ENCODE measurements around the gene NACC1. TPM values are rescaled to one million over a fixed set of nuclear protein-coding genes. Genes with fewer than 3 reads are reported as not detected.

NACC1 gene
- 34.7 and 108 TPM in 2 replicates for total RNA-seq (ENCODE audit: low replicate concordance)

- DNase-seq (ENCODE audit: low spot score), result peak; percentile 97
- TF ChIP-seq CTCF (IDR thresholded peaks at IDR 0.05), result no peak
- no peak for TF ChIP-seq EZH2phosphoT487 (IDR thresholded peaks at IDR 0.05)
- no peak for TF ChIP-seq EZH2 (IDR thresholded peaks at IDR 0.05)
- Mint-ChIP-seq H3K27me3 (ENCODE audit: insufficient read depth, low read depth) (peaks cover 9% of the 10 kb centered on the region), H3K27ac (peak within 1 kb of the TSS; percentile 95), H3K4me1 (peaks cover 49% of the 10 kb centered on the region), H3K4me3 (peak within 1 kb of the TSS; percentile 99), H3K36me3 (peaks cover 12% of the 10 kb centered on the region), H3K9me3 (no peaks in the 10 kb centered on the region)
- peak within 1 kb of the TSS; percentile 35 for H2AFZ ChIP-seq (replicated peaks)
- H3F3A ChIP-seq (ENCODE audit: low read depth), result peaks cover 14% of the 10 kb centered on the region
- no peaks in the 10 kb centered on the region for H3K9me3 ChIP-seq (ENCODE audit: low read depth)
- peaks cover 22% of the 10 kb centered on the region for H3K4me1 ChIP-seq
- H4K20me1 ChIP-seq (ENCODE audit: low read depth), result peaks cover 45% of the 10 kb centered on the region
- peak within 1 kb of the TSS; percentile 89 for H3K27ac ChIP-seq
- peak within 1 kb of the TSS; percentile 90 for H3K9ac ChIP-seq
- H3K4me3 ChIP-seq, result peak within 1 kb of the TSS; percentile 100
- peak within 1 kb of the TSS; percentile 94 for H3K4me2 ChIP-seq
- peaks cover 71% of the 10 kb centered on the region for H3K79me2 ChIP-seq (ENCODE audit: low read depth)
- no peaks in the 10 kb centered on the region for H3K27me3 ChIP-seq
- H3K36me3 ChIP-seq, result no peaks in the 10 kb centered on the region
These were observed at the start of gene NACC1 for GRCh38 chr19:13117772-13118423. NACC1 (plus strand) TSS chr19:13118264; CDS start chr19:13135208, 16,944 bp downstream.

DNA sequence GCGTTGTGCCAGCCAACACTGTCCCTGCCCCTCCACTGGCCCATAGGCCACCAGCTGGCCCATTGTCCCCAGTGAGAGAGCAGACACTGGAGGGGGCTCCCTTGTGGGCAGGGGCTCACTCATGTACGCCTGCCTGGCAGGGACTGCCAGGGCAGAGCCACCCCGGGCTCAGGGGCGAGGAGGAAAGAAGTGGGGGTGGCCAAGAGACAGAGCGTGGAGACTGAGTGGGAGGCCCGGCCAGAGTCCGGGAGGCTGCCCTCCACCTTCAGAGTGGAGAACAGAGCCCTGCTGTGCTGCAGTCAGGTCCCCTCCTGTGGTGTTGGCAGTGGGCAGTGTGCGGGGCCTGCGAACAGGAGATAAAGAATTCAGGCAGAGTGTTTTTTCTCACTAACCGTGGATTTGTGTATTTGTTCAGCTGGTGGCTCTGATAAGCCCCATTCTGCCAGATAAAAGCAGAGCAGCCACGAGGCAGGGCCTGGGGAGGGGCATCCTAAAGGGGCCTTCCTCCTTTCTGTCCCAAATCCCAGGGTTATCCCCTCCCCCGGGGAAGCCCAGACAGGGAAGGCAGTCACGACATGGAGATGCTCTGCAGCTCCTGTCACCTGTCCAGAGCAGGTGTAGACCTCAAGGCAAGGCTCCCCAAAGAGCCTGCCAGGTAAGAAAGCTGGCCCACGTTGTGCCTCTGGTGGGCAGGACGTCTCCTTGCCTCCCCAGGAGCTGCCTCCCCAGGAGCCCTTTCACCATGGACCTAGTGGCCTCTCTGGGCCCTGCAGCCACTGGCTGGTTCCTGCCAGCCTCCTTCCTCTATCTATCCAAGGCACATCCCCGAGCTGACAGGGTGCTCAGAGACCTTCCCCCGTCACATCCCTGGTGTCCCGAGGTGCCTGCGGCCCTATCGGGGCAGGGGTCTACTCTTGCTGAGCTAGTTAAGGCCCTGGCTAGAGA is 48.4 kb upstream of the NACC1 start:
- no peak overlapping the region for H3K9ac ChIP-seq
- H3F3A ChIP-seq (ENCODE audit: low read depth), result no peaks in the 10 kb centered on the region
- H3K4me2 ChIP-seq, result peak overlapping the region; percentile 8
- peaks cover 12% of the 10 kb centered on the region for H3K4me1 ChIP-seq
- H3K79me2 ChIP-seq (ENCODE audit: low read depth), result no peaks in the 10 kb centered on the region
- Mint-ChIP-seq H3K9me3 (no peaks in the 10 kb centered on the region), H3K4me1 (peaks cover 6% of the 10 kb centered on the region), H3K27me3 (ENCODE audit: insufficient read depth, low read depth) (peaks cover 40% of the 10 kb centered on the region), H3K4me3 (peak overlapping the region; percentile 43), H3K27ac (no peak overlapping the region), H3K36me3 (no peaks in the 10 kb centered on the region)
- peaks cover 23% of the 10 kb centered on the region for H3K27me3 ChIP-seq
- no peak overlapping the region for H3K4me3 ChIP-seq
- DNase-seq (ENCODE audit: low spot score), result no peak
- peak overlapping the region; percentile 65 for H2AFZ ChIP-seq (replicated peaks)
- H3K36me3 ChIP-seq, result no peaks in the 10 kb centered on the region
- no peak for TF ChIP-seq EZH2 (IDR thresholded peaks at IDR 0.05)
- TF ChIP-seq CTCF (IDR thresholded peaks at IDR 0.05), result no peak
- no peak for TF ChIP-seq EZH2phosphoT487 (IDR thresholded peaks at IDR 0.05)
- no peaks in the 10 kb centered on the region for H4K20me1 ChIP-seq (ENCODE audit: low read depth)
- no peaks in the 10 kb centered on the region for H3K9me3 ChIP-seq (ENCODE audit: low read depth)
- no peak overlapping the region for H3K27ac ChIP-seq

- H3K4me2 ChIP-seq, result no peak overlapping the region
- no peak overlapping the region for H3K27ac Mint-ChIP-seq
- no peaks in the 10 kb centered on the region for H3K36me3 Mint-ChIP-seq
- peaks cover 6% of the 10 kb centered on the region for H3K4me1 Mint-ChIP-seq
- H3K27ac ChIP-seq, result no peak overlapping the region
- H3K36me3 ChIP-seq, result no peaks in the 10 kb centered on the region
- peak overlapping the region; percentile 65 for H2AFZ ChIP-seq (replicated peaks)
- peaks cover 12% of the 10 kb centered on the region for H3K4me1 ChIP-seq
- no peaks in the 10 kb centered on the region for H3K79me2 ChIP-seq (ENCODE audit: low read depth)
- H3K9ac ChIP-seq, result no peak overlapping the region
- H3K27me3 Mint-ChIP-seq (ENCODE audit: insufficient read depth, low read depth), result peaks cover 40% of the 10 kb centered on the region
- TF ChIP-seq EZH2 (IDR thresholded peaks at IDR 0.05) (no peak), CTCF (IDR thresholded peaks at IDR 0.05) (no peak), EZH2phosphoT487 (IDR thresholded peaks at IDR 0.05) (no peak)
- no peaks in the 10 kb centered on the region for H3F3A ChIP-seq (ENCODE audit: low read depth)
- no peaks in the 10 kb centered on the region for H3K9me3 Mint-ChIP-seq
- no peaks in the 10 kb centered on the region for H3K9me3 ChIP-seq (ENCODE audit: low read depth)
- H3K27me3 ChIP-seq, result peaks cover 16% of the 10 kb centered on the region
- no peak overlapping the region for H3K4me3 ChIP-seq
- no peak overlapping the region for H3K4me3 Mint-ChIP-seq
- no peak for DNase-seq (ENCODE audit: low spot score)
- no peaks in the 10 kb centered on the region for H4K20me1 ChIP-seq (ENCODE audit: low read depth)
These were observed 47.5 kb upstream of the NACC1 start for GRCh38 chr19:13070425-13071140.

Data from neural progenitor cell (in vitro differentiated cells).